GM12878 (cell line): ENCODE results near the gene TTLL8. TPM values are rescaled to one million over a fixed set of nuclear protein-coding genes. Genes with fewer than 3 reads are reported as not detected.

Experiments
- ATAC-seq: fragments of 200-7000 bp; cut with Tn5 transposase; 3 replicates; pipeline ENCODE4 v1.9.1; 2020; ENCODE audit warnings: mild to moderate bottlenecking, moderate library complexity
- BruUV-seq: library from RNA; stranded (reverse); fragments of 400-500 nt; replicated peaks from 2 replicates; lab custom pipeline; 2021; lab: Mats Ljungman, UMichigan
- CTCF ChIA-PET: fragments of 300-600 bp; sonication (Branson Sonifier 250); formaldehyde crosslinking; extraction: SDS; loops from one replicate; lab custom pipeline; 2021; ENCODE audit warnings: inconsistent platforms; lab: Yijun Ruan, JAX
- POLR2A ChIA-PET: fragments of 350-600 bp; formaldehyde crosslinking; extraction: SDS; loops from one replicate; lab custom pipeline; 2021; ENCODE audit warnings: inconsistent platforms; lab: Charles Lee
- RAD21 ChIA-PET: fragments of 300-600 bp; sonication (Branson Sonifier 250); formaldehyde crosslinking; loops from one replicate; lab custom pipeline; 2023; ENCODE audit warnings: antibody characterized with exemption; ENCODE audit not compliant: unreplicated experiment; lab: Charles Lee
- SMC1A ChIA-PET: fragments of 300-600 bp; sonication (Branson Sonifier 250); formaldehyde crosslinking; loops from one replicate; lab custom pipeline; 2023; ENCODE audit not compliant: unreplicated experiment, uncharacterized antibody; lab: Charles Lee
- DNase-seq: peaks from one replicate; pipeline ENCODE4 v3.0.0-alpha.2; 2011; ENCODE audit warnings: low read depth, low spot score
- FAIRE-seq: peaks from 3 replicates; lab custom pipeline; 2011; peaks lifted over from hg19 to GRCh38; lab: Jason Lieb, UNC
- H2AFZ ChIP-seq: 2 replicates; pipeline ENCODE4 v1.6.0; 2011; ENCODE audit warnings: low read depth, low read length, control low read depth; ENCODE audit not compliant: control insufficient read depth
- H3K27ac ChIP-seq: 2 replicates; pipeline ENCODE4 v1.5.1; 2011; ENCODE audit warnings: control low read depth; ENCODE audit not compliant: control insufficient read depth, insufficient read depth
- H3K27me3 ChIP-seq, 2 experiments: replicated peaks in 1 of 2; 2 replicates each; pipeline versions ENCODE4 v1.6.0 to v1.6.1; 2011; ENCODE audit warnings: low read length in 1 of 2; ENCODE audit not compliant: control insufficient read depth in 2 of 2, insufficient read depth in 2 of 2
- H3K36me3 ChIP-seq, 2 experiments: 2 replicates each; pipeline ENCODE4 v1.5.1; 2011; ENCODE audit warnings: low read length in 1 of 2; ENCODE audit not compliant: control insufficient read depth in 2 of 2, insufficient read depth in 2 of 2
- H3K4me1 ChIP-seq: 2 replicates; pipeline ENCODE4 v1.6.1; 2011; ENCODE audit warnings: mild to moderate bottlenecking, low read length, moderate library complexity, mixed read lengths; ENCODE audit not compliant: control insufficient read depth, insufficient read depth
- H3K4me2 ChIP-seq: 2 replicates; pipeline ENCODE4 v1.6.0; 2011; ENCODE audit warnings: control low read depth; ENCODE audit not compliant: control insufficient read depth, insufficient read depth
- H3K4me3 ChIP-seq: fragments of 200-600 bp; sonication (generic); 2 replicates; pipeline ENCODE4 v1.5.1; 2016
- H3K79me2 ChIP-seq: 2 replicates; pipeline ENCODE4 v1.6.0; 2011; ENCODE audit warnings: low read length; ENCODE audit not compliant: control insufficient read depth, insufficient read depth
- H3K9ac ChIP-seq: 2 replicates; pipeline ENCODE4 v1.8.0; 2011; ENCODE audit warnings: low read length, control low read depth, mixed read lengths; ENCODE audit not compliant: control insufficient read depth, insufficient read depth
- H3K9me3 ChIP-seq: replicated peaks from 3 replicates; pipeline ENCODE4 v1.5.1; 2011; ENCODE audit warnings: mild to moderate bottlenecking, low read length; ENCODE audit not compliant: control insufficient read depth, insufficient read depth
- H4K20me1 ChIP-seq: 2 replicates; pipeline ENCODE4 v1.6.0; 2011; ENCODE audit not compliant: control insufficient read depth, insufficient read depth
- BMI1 ChIP-seq: fragments of 450-650 bp; IDR thresholded peaks from 2 replicates; pipeline ENCODE4 v1.6.1; 2016; ENCODE audit warnings: mild to moderate bottlenecking, moderate library complexity, borderline replicate concordance
- CBX3 ChIP-seq: fragments of 200-600 bp; sonication (generic); IDR thresholded peaks from 2 replicates; pipeline ENCODE4 v1.6.1; 2016; ENCODE audit warnings: low read depth, borderline replicate concordance
- CEBPZ ChIP-seq: fragments of 150-350 bp; IDR thresholded peaks from 2 replicates; pipeline ENCODE4 v1.6.1; 2016; ENCODE audit warnings: low read depth, low read length
- E2F8 ChIP-seq: fragments of 450-650 bp; IDR thresholded peaks from 2 replicates; pipeline ENCODE4 v1.6.1; 2018; ENCODE audit warnings: mild to moderate bottlenecking, low read depth, moderate library complexity; ENCODE audit not compliant: partially characterized antibody
- FOXM1 ChIP-seq: IDR thresholded peaks from 2 replicates; pipeline ENCODE4 v1.6.1; 2012; ENCODE audit warnings: low read depth, mild to moderate bottlenecking, inconsistent platforms, low read length, moderate library complexity
- HDAC2 ChIP-seq: fragments of 200-600 bp; sonication (generic); IDR thresholded peaks from 2 replicates; pipeline ENCODE4 v1.6.1; 2017
- MXI1 ChIP-seq: fragments of 150-350 bp; IDR thresholded peaks from 2 replicates; pipeline ENCODE4 v1.6.1; 2011; ENCODE audit warnings: low read depth, mild to moderate bottlenecking, inconsistent platforms, low read length, improper control_type of control experiment
- NFYB ChIP-seq: IDR thresholded peaks from 2 replicates; pipeline ENCODE4 v1.6.1; 2011; ENCODE audit warnings: low read depth, mild to moderate bottlenecking, low read length, improper control_type of control experiment, moderate library complexity; ENCODE audit not compliant: insufficient read depth
- PAX5 ChIP-seq: IDR thresholded peaks from 2 replicates; pipeline ENCODE4 v1.6.1; 2011; ENCODE audit warnings: low read depth, low read length, borderline replicate concordance
- POU2F2 ChIP-seq: IDR thresholded peaks from 3 replicates; pipeline ENCODE4 v1.6.1; 2011; ENCODE audit warnings: low read depth, mild to moderate bottlenecking, low read length, borderline replicate concordance
- RAD51 ChIP-seq: fragments of 450-650 bp; IDR thresholded peaks from 2 replicates; pipeline ENCODE4 v1.6.1; 2016; ENCODE audit warnings: moderate library complexity, mild to moderate bottlenecking, inconsistent platforms
- RELB ChIP-seq: fragments of 450-650 bp; IDR thresholded peaks from 2 replicates; pipeline ENCODE4 v1.6.1; 2017; ENCODE audit warnings: low read depth, mild to moderate bottlenecking, moderate library complexity
- RUNX3 ChIP-seq: IDR thresholded peaks from 2 replicates; pipeline ENCODE4 v1.6.1; 2012; ENCODE audit warnings: low read length, inconsistent platforms
- SMAD5 ChIP-seq: IDR thresholded peaks from 2 replicates; pipeline ENCODE4 v1.6.1; 2016; ENCODE audit warnings: antibody characterized with exemption, low read depth
- SP1 ChIP-seq: IDR thresholded peaks from one replicate; pipeline ENCODE4 v1.6.1; 2011; ENCODE audit warnings: low read depth, low read length
- TCF7 ChIP-seq: IDR thresholded peaks from 2 replicates; pipeline ENCODE4 v1.6.1; 2014; ENCODE audit warnings: antibody characterized with exemption, borderline replicate concordance
- WGBS: methylation state at CpG from one replicate; pipeline ENCODE4 v1.1.6; 2016; ENCODE audit warnings: low lambda C conversion rate; ENCODE audit not compliant: insufficient replicate concordance, insufficient coverage; ENCODE audit errors: missing lambda C conversion rate; 5-methylcytosine and 5-hydroxymethylcytosine counted together
- in situ Hi-C: fragments of 300-500 bp; cut with MboI; formaldehyde crosslinking; loops from 9 replicates; pipeline ENCODE4 v1.14.3; 2018; ENCODE audit warnings: mixed read lengths
- intact Hi-C: fragments of 100-400 bp; cut with micrococcal nuclease; formaldehyde crosslinking; loops from one replicate; pipeline ENCODE4 v1.14.2; 2022; ENCODE audit not compliant: unreplicated experiment
- polyA plus RNA-seq, 11 experiments: library from polyadenylated mRNA; depleted of rRNA in 4 of 11; unstranded in 6 of 11; stranded (reverse) in 5 of 11; fragments of >200 nt; fragmentation: Nextera tagmentation in 4 of 11; fragmentation: Illumina TruSeq in 1 of 11; extraction: Ambion mirVana in 4 of 11; extraction: Trizol in 1 of 11; gene quantifications; 1 replicate in 1 of 11; 2 replicates in 10 of 11; pipeline versions ENCODE4 v1.2.1 to v1.2.3, GENCODE V29; 2011 to 2016; ENCODE audit warnings: inconsistent platforms in 2 of 11, missing spikeins in 2 of 11, low read depth in 1 of 11
- total RNA-seq, 4 experiments: library from RNA; depleted of rRNA in 3 of 4; stranded (reverse); fragments of >200 nt in 3 of 4; fragmentation: Illumina TruSeq in 1 of 4; extraction: Trizol in 1 of 4; gene quantifications; 2 replicates each; pipeline versions ENCODE4 v1.2.1 to v1.2.3, GENCODE V29; 2013 to 2021

Gene TTLL8
- total and polyA plus RNA-seq, 10 of the 15 experiments (the other 5 are each of a cell fraction or from before 2014, with no cell fraction given): not detected

- TF ChIP-seq CEBPZ: no peak
- TF ChIP-seq NFYB: no peak
- no peak for TF ChIP-seq SP1
- TF ChIP-seq RAD51: no peak
- TF ChIP-seq HDAC2: no peak
- no peak for TF ChIP-seq POU2F2
These were observed 26.5 kb upstream of the TTLL8 start (continued) for GRCh38 chr22:50084614-50085021.

GRCh38 chr22:50084080-50084477 lies 26.0 kb upstream of the TTLL8 start:
- FAIRE-seq: no peak
- intact Hi-C loops (no loop called here), in situ Hi-C loops (no loop called here)
- Histone ChIP-seq H3K27ac (no peak overlapping the region), H4K20me1 (no peaks in the 10 kb centered on the region), H3K9me3 (peaks cover 9% of the 10 kb centered on the region; the same call in 1 of the 3 replicates), H2AFZ (no peak overlapping the region), H3K4me2 (no peak overlapping the region), H3K36me3 (no peaks in the 10 kb centered on the region), H3K27me3 (peaks cover 1 to 2% of the 10 kb centered on the region in 2 experiments; a peak in 2 of 4 replicates), H3K4me3 (no peak overlapping the region), H3K79me2 (no peaks in the 10 kb centered on the region), H3K4me1 (no peaks in the 10 kb centered on the region), H3K9ac (no peak overlapping the region)
- no peak for ATAC-seq
- BruUV-seq: no TSS peak
- RAD21 ChIA-PET: no interaction called here
- CTCF ChIA-PET: no interaction called here
- 34% methylated on average over 10 of the region's 10 CpGs for WGBS
- POLR2A ChIA-PET: no interaction called here
- SMC1A ChIA-PET: no interaction called here
- DNase-seq: no peak
- no peak for TF ChIP-seq MXI1
- TF ChIP-seq PAX5: no peak
- no peak for TF ChIP-seq CBX3
- no peak for TF ChIP-seq RUNX3
- no peak for TF ChIP-seq E2F8
- TF ChIP-seq SMAD5: no peak
- TF ChIP-seq FOXM1: no peak
- TF ChIP-seq TCF7: no peak
- TF ChIP-seq HDAC2: no peak
- TF ChIP-seq RELB: no peak
- TF ChIP-seq BMI1: no peak
